ENCODE data around the gene LRP1B. TPM values are rescaled to one million over a fixed set of nuclear protein-coding genes. Genes with fewer than 3 reads are reported as not detected.

LRP1B gene
- total RNA-seq, 1 donor from 2014 or later = 0.25 TPM

GRCh38 chr2:140242889-140243288 is 1887.9 kb downstream of the LRP1B start:
- Mint-ChIP-seq H3K36me3 (ENCODE audit: low read depth) (no peaks in the 10 kb centered on the region), H3K9me3 (ENCODE audit: low read depth) (no peaks in the 10 kb centered on the region), H3K27ac (ENCODE audit: unreplicated experiment) (no peak overlapping the region), H3K4me3 (ENCODE audit: unreplicated experiment) (no peak overlapping the region), H3K4me1 (ENCODE audit: low read depth) (no peaks in the 10 kb centered on the region), H3K27me3 (ENCODE audit: low read depth) (peaks cover 13% of the 10 kb centered on the region)
- no peak for DNase-seq (ENCODE audit: low spot score)
- TF ChIP-seq CTCF (IDR thresholded peaks at IDR 0.05) = peak; percentile 29

- Mint-ChIP-seq H3K27ac (ENCODE audit: unreplicated experiment) (no peak overlapping the region), H3K9me3 (ENCODE audit: low read depth) (no peaks in the 10 kb centered on the region), H3K36me3 (ENCODE audit: low read depth) (no peaks in the 10 kb centered on the region), H3K27me3 (ENCODE audit: low read depth) (peaks cover 4% of the 10 kb centered on the region), H3K4me1 (ENCODE audit: low read depth) (no peaks in the 10 kb centered on the region), H3K4me3 (ENCODE audit: unreplicated experiment) (no peak overlapping the region)
- no peak for DNase-seq (ENCODE audit: low spot score)
- no peak for TF ChIP-seq CTCF (IDR thresholded peaks at IDR 0.05)
Observed at GRCh38 chr2:140234116-140234515, 1896.7 kb downstream of the LRP1B start.

- no peak for DNase-seq (ENCODE audit: low spot score)
- no peak overlapping the region for H3K4me3 Mint-ChIP-seq (ENCODE audit: unreplicated experiment)
- H3K9me3 Mint-ChIP-seq (ENCODE audit: low read depth) = no peaks in the 10 kb centered on the region
- H3K27ac Mint-ChIP-seq (ENCODE audit: unreplicated experiment) = no peak overlapping the region
- no peak for TF ChIP-seq CTCF (IDR thresholded peaks at IDR 0.05)
- H3K4me1 Mint-ChIP-seq (ENCODE audit: low read depth) = no peaks in the 10 kb centered on the region
- no peaks in the 10 kb centered on the region for H3K36me3 Mint-ChIP-seq (ENCODE audit: low read depth)
- peaks cover 4% of the 10 kb centered on the region for H3K27me3 Mint-ChIP-seq (ENCODE audit: low read depth)
Observed at GRCh38 chr2:140210963-140211362, 1919.9 kb downstream of the LRP1B start.

GRCh38 chr2:140205093-140205492 is 1925.7 kb downstream of the LRP1B start:
- Mint-ChIP-seq H3K27ac (ENCODE audit: unreplicated experiment) (no peak overlapping the region), H3K36me3 (ENCODE audit: low read depth) (no peaks in the 10 kb centered on the region), H3K4me1 (ENCODE audit: low read depth) (no peaks in the 10 kb centered on the region), H3K9me3 (ENCODE audit: low read depth) (no peaks in the 10 kb centered on the region), H3K4me3 (ENCODE audit: unreplicated experiment) (no peak overlapping the region), H3K27me3 (ENCODE audit: low read depth) (peaks cover 10% of the 10 kb centered on the region)
- TF ChIP-seq CTCF (IDR thresholded peaks at IDR 0.05) = no peak
- DNase-seq (ENCODE audit: low spot score) = no peak

GRCh38 chr2:140203347-140203746 is 1927.5 kb downstream of the LRP1B start:
- H3K27me3 Mint-ChIP-seq (ENCODE audit: low read depth) = peaks cover 9% of the 10 kb centered on the region
- H3K27ac Mint-ChIP-seq (ENCODE audit: unreplicated experiment) = no peak overlapping the region
- H3K4me1 Mint-ChIP-seq (ENCODE audit: low read depth) = no peaks in the 10 kb centered on the region
- H3K9me3 Mint-ChIP-seq (ENCODE audit: low read depth) = peaks cover 5% of the 10 kb centered on the region
- TF ChIP-seq CTCF (IDR thresholded peaks at IDR 0.05) = no peak
- DNase-seq (ENCODE audit: low spot score) = no peak
- no peaks in the 10 kb centered on the region for H3K36me3 Mint-ChIP-seq (ENCODE audit: low read depth)
- H3K4me3 Mint-ChIP-seq (ENCODE audit: unreplicated experiment) = no peak overlapping the region
